ENCODE results near the gene KAZN.

The KAZN gene

GRCh38 chr1:14613926-14614325, 15.4 kb downstream of the KAZN start:
- Histone ChIP-seq H3K4me1 (ENCODE audit: control insufficient read depth in 1 of 2, insufficient read depth in 1 of 2, low read depth in 1 of 2, low read length in 1 of 2) (no peaks in the 10 kb centered on the region), H3K27ac (no peak overlapping the region), H3K9me3 (no peaks in the 10 kb centered on the region), H3K27me3 (no peaks in the 10 kb centered on the region), H3K4me3 (ENCODE audit: low read depth in 1 of 2, low read length in 1 of 2) (no peak overlapping the region), H3K36me3 (no peaks in the 10 kb centered on the region)
- TF ChIP-seq CTCF (IDR thresholded peaks at IDR 0.05): no peak

DNA sequence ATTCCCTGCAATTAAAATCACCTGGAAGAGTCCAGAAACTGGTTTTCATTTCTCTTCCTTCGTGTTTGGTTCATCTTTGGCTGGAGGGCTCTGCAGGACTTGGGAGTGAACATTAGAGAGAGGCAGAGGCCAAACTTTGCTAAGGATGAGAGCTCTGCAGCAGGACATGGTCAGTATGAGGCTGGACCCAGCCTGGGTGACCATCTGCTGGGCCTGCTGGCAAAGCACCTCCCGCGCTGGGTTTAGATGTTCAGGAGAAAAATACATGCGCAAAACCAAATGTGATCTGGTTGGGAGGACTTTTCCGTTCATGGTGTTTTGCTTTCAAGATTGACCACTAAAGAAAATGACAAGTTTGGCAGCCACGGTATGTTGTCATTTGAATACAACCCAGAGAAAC, 15.9 kb downstream of the KAZN start:
- H3K27me3 ChIP-seq: no peaks in the 10 kb centered on the region
- H3K27ac ChIP-seq: no peak overlapping the region
- no peaks in the 10 kb centered on the region for H3K4me1 ChIP-seq (ENCODE audit: control insufficient read depth in 1 of 2, insufficient read depth in 1 of 2, low read depth in 1 of 2, low read length in 1 of 2)
- H3K9me3 ChIP-seq: no peaks in the 10 kb centered on the region
- H3K4me3 ChIP-seq (ENCODE audit: low read depth in 1 of 2, low read length in 1 of 2): no peak overlapping the region
- no peaks in the 10 kb centered on the region for H3K36me3 ChIP-seq
- TF ChIP-seq CTCF (IDR thresholded peaks at IDR 0.05): no peak

- Histone ChIP-seq H3K9me3 (no peaks in the 10 kb centered on the region), H3K27ac (no peak overlapping the region), H3K4me1 (ENCODE audit: control insufficient read depth in 1 of 2, insufficient read depth in 1 of 2, low read depth in 1 of 2, low read length in 1 of 2) (no peaks in the 10 kb centered on the region), H3K36me3 (no peaks in the 10 kb centered on the region), H3K27me3 (no peaks in the 10 kb centered on the region), H3K4me3 (ENCODE audit: low read depth in 1 of 2, low read length in 1 of 2) (no peak overlapping the region)
- no peak for TF ChIP-seq CTCF (IDR thresholded peaks at IDR 0.05)
These were observed 17.2 kb downstream of the KAZN start for GRCh38 chr1:14615549-14616218.

- Histone ChIP-seq H3K27me3 (no peaks in the 10 kb centered on the region), H3K4me1 (ENCODE audit: control insufficient read depth in 1 of 2, insufficient read depth in 1 of 2, low read depth in 1 of 2, low read length in 1 of 2) (no peaks in the 10 kb centered on the region), H3K4me3 (ENCODE audit: low read depth in 1 of 2, low read length in 1 of 2) (no peak overlapping the region), H3K27ac (no peak overlapping the region), H3K36me3 (no peaks in the 10 kb centered on the region), H3K9me3 (no peaks in the 10 kb centered on the region)
- TF ChIP-seq CTCF (IDR thresholded peaks at IDR 0.05): no peak
These were observed 18.3 kb downstream of the KAZN start for GRCh38 chr1:14616632-14617396.

- no peaks in the 10 kb centered on the region for H3K4me1 ChIP-seq (ENCODE audit: control insufficient read depth in 1 of 2, insufficient read depth in 1 of 2, low read depth in 1 of 2, low read length in 1 of 2)
- no peaks in the 10 kb centered on the region for H3K36me3 ChIP-seq
- TF ChIP-seq CTCF (IDR thresholded peaks at IDR 0.05): no peak
- no peaks in the 10 kb centered on the region for H3K27me3 ChIP-seq
- H3K4me3 ChIP-seq (ENCODE audit: low read depth in 1 of 2, low read length in 1 of 2): no peak overlapping the region
- no peaks in the 10 kb centered on the region for H3K9me3 ChIP-seq
- H3K27ac ChIP-seq: no peak overlapping the region
These were observed 19.3 kb downstream of the KAZN start for GRCh38 chr1:14617791-14618190.
